ENCODE results near the gene MED22. TPM values are rescaled to one million over a fixed set of nuclear protein-coding genes. Genes with fewer than 3 reads are reported as not detected.

MED22 gene
- total and polyA plus RNA-seq, 2 experiments from 2014 or later: 20.9 to 85.7 TPM

- H3K4me2 ChIP-seq: no peak overlapping the region
- H4K20me1 ChIP-seq (replicated peaks; ENCODE audit: insufficient read depth): peaks cover 35% of the 10 kb centered on the region
- H3K4me1 ChIP-seq (ENCODE audit: insufficient read depth): peaks cover 6% of the 10 kb centered on the region; the same call in 1 of the 2 replicates
- Mint-ChIP-seq H3K27me3 (ENCODE audit: insufficient read depth, low read depth, poor library complexity) (peaks cover 14% of the 10 kb centered on the region), H3K9me3 (no peaks in the 10 kb centered on the region), H3K4me3 (no peak overlapping the region), H3K4me1 (peaks cover 8% of the 10 kb centered on the region; the same call in 2 of the 3 replicates), H3K27ac (no peak overlapping the region), H3K36me3 (ENCODE audit: low read depth) (peaks cover 80% of the 10 kb centered on the region)
- H3K27ac ChIP-seq (ENCODE audit: low read depth): no peak overlapping the region
- no peak for TF ChIP-seq CTCF (conservative IDR thresholded peaks at IDR 0.05; ENCODE audit: low read depth in 2 of 2)
- TF ChIP-seq EZH2 (IDR thresholded peaks at IDR 0.05; ENCODE audit: low read depth, unreplicated experiment): no peak
- TF ChIP-seq ETS1 (IDR thresholded peaks at IDR 0.05): no peak
- TF ChIP-seq, protein P1, sequence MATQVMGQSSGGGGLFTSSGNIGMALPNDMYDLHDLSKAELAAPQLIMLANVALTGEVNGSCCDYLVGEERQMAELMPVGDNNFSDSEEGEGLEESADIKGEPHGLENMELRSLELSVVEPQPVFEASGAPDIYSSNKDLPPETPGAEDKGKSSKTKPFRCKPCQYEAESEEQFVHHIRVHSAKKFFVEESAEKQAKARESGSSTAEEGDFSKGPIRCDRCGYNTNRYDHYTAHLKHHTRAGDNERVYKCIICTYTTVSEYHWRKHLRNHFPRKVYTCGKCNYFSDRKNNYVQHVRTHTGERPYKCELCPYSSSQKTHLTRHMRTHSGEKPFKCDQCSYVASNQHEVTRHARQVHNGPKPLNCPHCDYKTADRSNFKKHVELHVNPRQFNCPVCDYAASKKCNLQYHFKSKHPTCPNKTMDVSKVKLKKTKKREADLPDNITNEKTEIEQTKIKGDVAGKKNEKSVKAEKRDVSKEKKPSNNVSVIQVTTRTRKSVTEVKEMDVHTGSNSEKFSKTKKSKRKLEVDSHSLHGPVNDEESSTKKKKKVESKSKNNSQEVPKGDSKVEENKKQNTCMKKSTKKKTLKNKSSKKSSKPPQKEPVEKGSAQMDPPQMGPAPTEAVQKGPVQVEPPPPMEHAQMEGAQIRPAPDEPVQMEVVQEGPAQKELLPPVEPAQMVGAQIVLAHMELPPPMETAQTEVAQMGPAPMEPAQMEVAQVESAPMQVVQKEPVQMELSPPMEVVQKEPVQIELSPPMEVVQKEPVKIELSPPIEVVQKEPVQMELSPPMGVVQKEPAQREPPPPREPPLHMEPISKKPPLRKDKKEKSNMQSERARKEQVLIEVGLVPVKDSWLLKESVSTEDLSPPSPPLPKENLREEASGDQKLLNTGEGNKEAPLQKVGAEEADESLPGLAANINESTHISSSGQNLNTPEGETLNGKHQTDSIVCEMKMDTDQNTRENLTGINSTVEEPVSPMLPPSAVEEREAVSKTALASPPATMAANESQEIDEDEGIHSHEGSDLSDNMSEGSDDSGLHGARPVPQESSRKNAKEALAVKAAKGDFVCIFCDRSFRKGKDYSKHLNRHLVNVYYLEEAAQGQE (IDR thresholded peaks at IDR 0.05; ENCODE audit: unreplicated experiment): no peak
- no peak for TF ChIP-seq ZNF331 (CRISPR knock-in tag; IDR thresholded peaks at IDR 0.05; ENCODE audit: low read depth)
- H3K36me3 ChIP-seq (ENCODE audit: insufficient read depth): peaks cover 27% of the 10 kb centered on the region
- no peaks in the 10 kb centered on the region for H3K27me3 ChIP-seq (ENCODE audit: insufficient read depth)
- peaks cover 21% of the 10 kb centered on the region; the same call in 1 of the 2 replicates for H3F3A ChIP-seq (replicated peaks; ENCODE audit: low read depth)
- H3K9me2 ChIP-seq (ENCODE audit: insufficient read depth): no peaks in the 10 kb centered on the region
- no peak overlapping the region for H2AFZ ChIP-seq
- no peak overlapping the region for H3K4me3 ChIP-seq
- H3K79me2 ChIP-seq (replicated peaks; ENCODE audit: insufficient read depth): peaks cover 23% of the 10 kb centered on the region
- no peak for DNase-seq (ENCODE audit: low spot score)
- ATAC-seq: no peak
Observed at GRCh38 chr9:133361507-133362092, 13.7 kb upstream of the MED22 start.
